ENCODE data around the gene KREMEN2. TPM values are rescaled to one million over a fixed set of nuclear protein-coding genes. Genes with fewer than 3 reads are reported as not detected.

Gene KREMEN2
- total RNA-seq, 2 donors from 2014 or later: 0.12 TPM

DNA sequence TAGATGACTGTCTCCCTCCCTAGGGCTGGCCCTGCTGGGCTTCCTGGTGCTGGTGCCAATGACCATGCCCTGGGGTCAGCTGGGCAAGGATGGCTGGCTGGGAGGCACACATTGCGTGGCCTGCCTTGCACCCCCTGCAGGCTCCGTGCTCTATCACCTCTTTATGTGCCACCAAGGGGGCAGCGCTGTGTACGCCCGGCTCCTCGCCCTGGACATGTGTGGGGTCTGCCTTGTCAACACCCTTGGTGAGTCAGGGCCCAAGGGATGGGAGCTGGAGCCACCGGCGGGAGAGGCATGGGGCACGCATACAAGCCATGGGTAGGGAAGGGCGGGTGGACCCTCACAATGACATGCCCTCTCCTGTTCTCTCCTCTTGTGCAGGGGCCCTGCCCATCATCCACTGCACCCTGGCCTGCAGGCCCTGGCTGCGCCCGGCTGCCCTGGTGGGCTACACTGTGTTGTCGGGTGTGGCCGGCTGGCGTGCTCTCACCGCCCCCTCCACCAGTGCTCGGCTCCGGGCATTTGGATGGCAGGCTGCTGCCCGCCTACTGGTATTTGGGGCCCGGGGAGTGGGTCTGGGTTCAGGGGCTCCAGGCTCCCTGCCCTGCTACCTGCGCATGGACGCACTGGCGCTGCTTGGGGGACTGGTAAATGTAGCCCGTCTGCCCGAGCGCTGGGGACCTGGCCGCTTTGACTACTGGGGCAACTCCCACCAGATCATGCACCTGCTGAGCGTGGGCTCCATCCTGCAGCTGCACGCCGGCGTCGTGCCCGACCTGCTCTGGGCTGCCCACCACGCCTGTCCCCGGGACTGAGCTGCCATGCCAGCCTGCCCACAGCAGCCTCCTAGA lies 7.3 kb downstream of the KREMEN2 start:
- peaks cover 3 to 10% of the 10 kb centered on the region in 2 donors for H3K36me3 Mint-ChIP-seq (ENCODE audit: insufficient read depth in 2 of 2)
- DNase-seq (no peak), ATAC-seq (replicated peaks in 1 of 2) (no peak)
- no peaks in the 10 kb centered on the region for H3K9me3 Mint-ChIP-seq
- H3K4me3 Mint-ChIP-seq: peak overlapping the region; percentile 82 to 86
- peaks cover 10% of the 10 kb centered on the region for H3K27me3 Mint-ChIP-seq (ENCODE audit: low read depth)
- no peak overlapping the region for H3K27ac Mint-ChIP-seq
- peaks cover 26% of the 10 kb centered on the region for H3K4me1 Mint-ChIP-seq (ENCODE audit: low read depth)

DNA sequence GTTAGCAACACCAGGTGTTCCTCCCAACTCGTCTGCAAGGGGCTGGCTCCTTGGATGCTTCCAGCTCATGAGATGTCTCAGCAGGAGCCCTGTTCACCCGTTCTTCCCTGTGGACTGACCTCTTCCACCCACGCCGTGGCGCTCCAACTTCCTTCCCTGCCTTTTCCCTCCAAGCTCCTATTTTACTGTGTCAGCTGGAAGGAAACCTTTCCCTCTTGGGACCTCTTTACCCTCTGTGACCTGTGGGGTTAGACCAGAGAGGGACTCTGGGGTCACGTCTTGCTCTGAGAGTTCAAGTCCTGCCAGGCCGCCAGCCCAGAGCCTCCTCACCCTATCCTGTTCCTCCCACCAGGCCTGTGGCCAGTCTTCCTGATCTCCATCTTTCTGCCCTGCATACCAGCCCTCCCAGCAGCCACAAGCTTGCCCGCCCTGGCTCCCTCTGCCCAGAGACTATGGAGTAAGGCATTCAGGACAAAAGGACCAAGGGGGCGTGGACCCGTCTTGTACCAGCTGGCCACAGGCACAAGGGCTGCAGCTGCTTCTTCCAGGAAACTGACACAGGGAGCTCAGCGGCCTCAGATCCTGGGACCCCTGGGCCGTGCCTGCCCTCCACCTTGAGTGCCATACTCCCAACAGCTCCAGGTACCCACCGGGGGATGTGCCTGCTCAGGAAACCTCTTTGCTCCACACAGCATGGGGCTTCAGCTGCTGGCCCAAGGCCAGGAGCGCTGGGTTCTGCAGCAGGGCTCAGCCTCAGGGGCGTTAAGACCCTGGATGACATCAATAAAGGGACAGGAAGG lies 8.1 kb downstream of the KREMEN2 start:
- DNase-seq: no peak
- Mint-ChIP-seq H3K4me3 (peak overlapping the region; percentile 8 to 44), H3K4me1 (ENCODE audit: low read depth) (peaks cover 26% of the 10 kb centered on the region), H3K9me3 (no peaks in the 10 kb centered on the region), H3K27me3 (ENCODE audit: low read depth) (peaks cover 10% of the 10 kb centered on the region), H3K36me3 (ENCODE audit: insufficient read depth in 2 of 2) (peaks cover 3 to 10% of the 10 kb centered on the region in 2 donors), H3K27ac (no peak overlapping the region)
- no peak for ATAC-seq (replicated peaks in 1 of 2)

DNA sequence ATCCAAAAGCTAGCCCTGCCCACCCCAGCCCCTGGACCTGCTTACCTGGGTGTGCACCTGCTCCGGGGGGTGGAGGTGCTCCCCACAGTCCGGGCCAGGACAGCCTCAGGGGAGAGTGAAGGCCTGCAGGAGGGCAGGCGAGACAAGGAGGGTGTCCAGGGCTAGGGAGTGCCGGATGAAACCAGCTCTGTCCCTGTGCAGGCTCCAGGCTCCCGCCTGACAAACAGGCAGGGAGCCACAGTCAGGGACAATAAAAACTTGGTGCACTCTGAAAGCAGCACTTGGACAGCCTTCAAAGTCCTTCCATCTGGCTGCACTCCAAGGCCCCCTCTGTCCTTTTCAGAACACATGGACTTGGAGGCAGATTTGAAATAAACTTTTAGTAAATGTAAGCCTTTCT lies 9.0 kb downstream of the KREMEN2 start:
- peaks cover 5 to 12% of the 10 kb centered on the region in 2 donors for H3K36me3 Mint-ChIP-seq (ENCODE audit: insufficient read depth in 2 of 2)
- peaks cover 6% of the 10 kb centered on the region for H3K27me3 Mint-ChIP-seq (ENCODE audit: low read depth)
- no peak overlapping the region for H3K4me3 Mint-ChIP-seq
- ATAC-seq (replicated peaks in 1 of 2): no peak
- H3K27ac Mint-ChIP-seq: no peak overlapping the region
- peaks cover 22% of the 10 kb centered on the region for H3K4me1 Mint-ChIP-seq (ENCODE audit: low read depth)
- H3K9me3 Mint-ChIP-seq: no peaks in the 10 kb centered on the region
- no peak for DNase-seq

DNA sequence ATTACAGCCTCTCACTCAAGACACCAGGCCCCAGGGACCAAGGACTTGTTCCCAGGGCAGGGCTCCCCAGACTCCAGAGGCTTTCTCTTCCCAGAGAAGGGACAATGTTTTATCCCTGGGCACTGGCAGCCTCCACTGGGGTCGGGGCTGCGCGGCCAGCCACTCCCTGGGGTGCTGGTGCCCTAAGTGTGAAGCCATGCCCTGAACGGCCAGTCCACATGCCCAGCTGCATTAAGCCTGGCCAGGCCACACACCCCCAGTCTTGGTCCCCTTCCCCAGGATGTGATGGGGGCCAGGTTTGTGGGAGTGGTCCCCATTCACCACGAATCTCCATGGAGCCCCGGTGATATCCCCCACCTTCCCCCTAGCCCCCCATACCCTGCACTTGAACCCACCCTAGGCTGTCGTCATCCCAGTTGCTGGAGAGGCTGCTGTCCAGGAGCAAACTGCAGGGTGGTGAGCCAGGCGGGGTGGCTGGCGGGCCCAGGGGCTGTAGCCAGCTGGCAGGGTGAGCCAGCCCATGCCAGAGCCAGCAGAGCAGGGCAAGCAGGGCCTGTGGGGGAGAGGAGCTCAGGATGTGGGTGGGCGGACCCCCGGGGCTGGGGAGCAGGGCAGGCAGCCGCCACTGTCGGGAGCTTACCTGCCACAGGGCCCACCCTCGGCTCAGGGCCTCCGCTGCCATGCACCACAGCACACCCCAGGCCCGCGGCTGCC lies 9.7 kb downstream of the KREMEN2 start:
- DNase-seq (no peak), ATAC-seq (replicated peaks in 1 of 2) (no peak)
- no peaks in the 10 kb centered on the region for H3K9me3 Mint-ChIP-seq
- H3K4me3 Mint-ChIP-seq: no peak overlapping the region
- peaks cover 5 to 12% of the 10 kb centered on the region in 2 donors for H3K36me3 Mint-ChIP-seq (ENCODE audit: insufficient read depth in 2 of 2)
- peaks cover 16% of the 10 kb centered on the region for H3K4me1 Mint-ChIP-seq (ENCODE audit: low read depth)
- H3K27ac Mint-ChIP-seq: no peak overlapping the region
- H3K27me3 Mint-ChIP-seq (ENCODE audit: low read depth): no peaks in the 10 kb centered on the region

DNA sequence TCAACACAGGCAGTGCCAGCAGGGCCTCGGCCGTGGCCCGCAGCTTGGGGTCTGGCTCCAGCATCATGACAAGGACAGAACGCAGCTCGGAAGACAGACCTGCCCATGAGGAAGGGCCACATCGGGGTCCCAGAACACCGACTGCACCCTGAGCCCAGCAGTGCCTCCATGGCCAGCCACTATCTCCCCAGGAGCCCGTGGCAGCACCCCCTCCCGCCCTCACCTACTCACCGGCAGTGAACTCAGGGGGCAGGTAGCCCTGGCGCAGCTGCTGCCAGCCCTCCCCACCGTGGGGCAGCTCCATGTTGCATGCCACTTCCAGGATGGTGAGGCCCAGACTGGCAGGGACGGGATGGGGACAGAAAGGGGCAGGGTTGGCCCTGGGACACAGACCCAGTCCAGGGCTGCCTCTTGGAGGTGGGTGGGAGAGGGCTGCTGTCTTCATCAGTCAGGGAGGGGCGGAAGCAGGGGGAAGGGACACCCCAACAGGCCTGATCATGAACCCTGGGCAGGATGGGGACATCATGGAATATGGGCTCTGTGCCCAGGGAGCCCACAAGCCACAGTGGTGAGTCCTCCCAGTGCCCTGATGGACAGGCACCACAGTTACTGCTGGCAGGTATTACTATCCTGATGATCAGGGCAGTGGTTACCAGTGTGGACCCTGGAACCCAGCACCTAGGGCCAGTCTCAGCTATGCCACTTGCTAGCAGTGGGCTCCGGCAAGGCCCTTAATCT lies 10.4 kb downstream of the KREMEN2 start:
- H3K4me1 Mint-ChIP-seq (ENCODE audit: low read depth): peaks cover 15% of the 10 kb centered on the region
- no peaks in the 10 kb centered on the region for H3K27me3 Mint-ChIP-seq (ENCODE audit: low read depth)
- ATAC-seq (replicated peaks in 1 of 2) (no peak), DNase-seq (no peak)
- no peak overlapping the region for H3K27ac Mint-ChIP-seq
- no peaks in the 10 kb centered on the region for H3K9me3 Mint-ChIP-seq
- peaks cover 5 to 12% of the 10 kb centered on the region in 2 donors for H3K36me3 Mint-ChIP-seq (ENCODE audit: insufficient read depth in 2 of 2)
- H3K4me3 Mint-ChIP-seq: no peak overlapping the region

DNA sequence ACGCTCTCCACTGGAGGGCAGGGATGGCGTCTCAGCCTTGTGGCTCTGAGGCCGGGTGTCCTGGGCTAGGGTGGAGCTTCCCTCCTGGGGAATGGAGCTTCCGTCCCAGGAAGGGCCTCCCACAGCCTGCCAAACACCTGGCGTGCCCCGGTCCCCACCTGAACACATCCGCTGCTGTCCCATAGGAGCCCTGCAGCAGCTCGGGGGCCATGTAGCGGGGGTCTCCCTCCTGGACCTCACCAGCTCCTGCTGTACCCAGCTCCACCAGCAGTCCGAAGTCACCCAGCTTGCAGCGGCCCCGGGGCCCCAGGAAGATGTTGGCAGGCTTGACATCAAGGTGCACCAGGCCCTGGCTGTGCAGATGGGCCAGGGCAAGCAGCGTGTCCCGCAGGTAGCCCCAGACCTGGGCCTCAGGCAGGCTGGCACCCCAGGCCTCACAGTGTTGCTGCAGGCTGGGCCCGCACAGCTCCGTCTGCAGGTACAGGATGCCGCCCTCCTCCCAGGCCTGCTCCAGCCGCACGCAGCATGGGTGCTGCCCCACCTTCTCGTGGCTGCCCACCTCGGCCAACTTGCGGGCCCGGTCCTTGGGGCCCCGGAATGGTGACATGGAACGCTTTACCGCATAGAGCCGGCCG lies 11.2 kb downstream of the KREMEN2 start:
- Mint-ChIP-seq H3K27me3 (ENCODE audit: low read depth) (no peaks in the 10 kb centered on the region), H3K4me3 (no peak overlapping the region), H3K36me3 (ENCODE audit: insufficient read depth in 2 of 2) (peaks cover 5 to 15% of the 10 kb centered on the region in 2 donors), H3K27ac (no peak overlapping the region), H3K9me3 (no peaks in the 10 kb centered on the region), H3K4me1 (ENCODE audit: low read depth) (peaks cover 14% of the 10 kb centered on the region)
- DNase-seq: no peak
- no peak for ATAC-seq (replicated peaks in 1 of 2)

DNA sequence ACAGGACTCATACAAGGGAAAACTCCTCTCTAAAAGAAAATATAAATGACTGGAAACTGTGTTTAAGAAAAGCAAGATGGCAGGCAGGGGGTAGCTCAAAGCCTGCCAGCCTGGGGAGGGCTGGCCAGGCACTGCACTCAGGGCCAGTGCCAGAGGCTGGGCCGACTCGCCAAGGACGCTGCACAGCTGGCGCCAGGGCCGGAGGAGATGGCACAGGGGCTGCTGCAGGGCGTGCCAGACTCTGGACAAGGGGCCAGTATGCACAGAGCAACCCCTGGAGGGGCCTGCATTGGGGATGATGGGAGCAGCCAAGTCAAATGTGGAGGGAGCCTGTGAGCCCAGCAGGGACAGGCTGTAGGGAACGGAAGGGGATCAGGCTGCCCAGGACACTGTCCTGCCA lies 12.1 kb downstream of the KREMEN2 start:
- DNase-seq (no peak), ATAC-seq (replicated peaks in 1 of 2) (no peak)
- Mint-ChIP-seq H3K27ac (no peak overlapping the region), H3K27me3 (ENCODE audit: low read depth) (no peaks in the 10 kb centered on the region), H3K9me3 (no peaks in the 10 kb centered on the region), H3K4me3 (no peak overlapping the region), H3K4me1 (ENCODE audit: low read depth) (peaks cover 12% of the 10 kb centered on the region), H3K36me3 (ENCODE audit: insufficient read depth in 2 of 2) (peaks cover 5 to 15% of the 10 kb centered on the region in 2 donors)

DNA sequence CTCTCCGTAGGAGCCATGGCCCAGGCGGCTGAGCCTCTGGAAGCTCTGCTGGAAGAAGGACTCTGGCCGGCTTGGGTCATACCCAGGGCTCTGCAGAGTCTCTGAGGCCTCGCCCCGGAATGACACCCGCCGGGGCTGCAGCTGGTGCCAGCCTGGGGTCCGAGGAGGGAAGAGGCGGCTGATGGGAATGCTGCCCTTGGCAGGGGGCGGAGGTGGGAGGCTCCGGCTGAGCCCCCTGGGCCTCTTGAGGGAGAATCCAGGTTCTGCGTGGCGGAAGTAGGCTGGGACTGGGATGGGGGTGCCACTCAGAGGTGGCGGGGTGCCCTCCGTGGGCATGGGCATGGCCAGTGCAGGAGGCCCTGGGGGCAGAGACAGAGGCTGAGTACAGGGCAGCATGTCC lies 12.6 kb downstream of the KREMEN2 start:
- no peaks in the 10 kb centered on the region for H3K27me3 Mint-ChIP-seq (ENCODE audit: low read depth)
- peaks cover 16% of the 10 kb centered on the region for H3K4me1 Mint-ChIP-seq (ENCODE audit: low read depth)
- H3K36me3 Mint-ChIP-seq (ENCODE audit: insufficient read depth in 2 of 2): peaks cover 5 to 15% of the 10 kb centered on the region in 2 donors
- ATAC-seq (replicated peaks in 1 of 2) (no peak), DNase-seq (no peak)
- H3K27ac Mint-ChIP-seq: no peak overlapping the region
- H3K9me3 Mint-ChIP-seq: no peaks in the 10 kb centered on the region
- no peak overlapping the region for H3K4me3 Mint-ChIP-seq

DNA sequence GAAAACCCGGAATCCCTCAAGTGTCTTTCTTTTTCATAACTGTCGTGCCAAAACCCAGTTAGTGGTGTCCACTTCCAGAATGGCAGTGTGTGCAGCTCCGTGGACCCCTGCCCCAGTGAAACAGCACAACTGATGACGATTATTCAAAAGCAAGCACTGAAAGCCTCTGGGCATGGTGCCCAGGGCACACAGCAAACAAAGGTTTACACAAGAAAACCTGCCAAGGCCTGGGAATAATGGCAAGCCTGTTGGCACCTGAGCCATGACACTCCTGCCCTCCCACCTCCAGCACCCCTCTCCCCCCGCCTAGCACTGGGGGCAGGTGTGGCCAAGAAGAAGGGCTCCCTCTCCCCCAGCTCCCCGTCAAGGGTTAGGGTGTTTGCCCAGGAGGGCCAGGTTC lies 13.4 kb downstream of the KREMEN2 start:
- peaks cover 14% of the 10 kb centered on the region for H3K4me1 Mint-ChIP-seq (ENCODE audit: low read depth)
- H3K9me3 Mint-ChIP-seq: no peaks in the 10 kb centered on the region
- no peak for ATAC-seq (replicated peaks in 1 of 2)
- peaks cover 1 to 11% of the 10 kb centered on the region in 2 donors for H3K36me3 Mint-ChIP-seq (ENCODE audit: insufficient read depth in 2 of 2)
- H3K4me3 Mint-ChIP-seq: no peak overlapping the region
- no peak overlapping the region for H3K27ac Mint-ChIP-seq
- H3K27me3 Mint-ChIP-seq (ENCODE audit: low read depth): no peaks in the 10 kb centered on the region
- no peak for DNase-seq

DNA sequence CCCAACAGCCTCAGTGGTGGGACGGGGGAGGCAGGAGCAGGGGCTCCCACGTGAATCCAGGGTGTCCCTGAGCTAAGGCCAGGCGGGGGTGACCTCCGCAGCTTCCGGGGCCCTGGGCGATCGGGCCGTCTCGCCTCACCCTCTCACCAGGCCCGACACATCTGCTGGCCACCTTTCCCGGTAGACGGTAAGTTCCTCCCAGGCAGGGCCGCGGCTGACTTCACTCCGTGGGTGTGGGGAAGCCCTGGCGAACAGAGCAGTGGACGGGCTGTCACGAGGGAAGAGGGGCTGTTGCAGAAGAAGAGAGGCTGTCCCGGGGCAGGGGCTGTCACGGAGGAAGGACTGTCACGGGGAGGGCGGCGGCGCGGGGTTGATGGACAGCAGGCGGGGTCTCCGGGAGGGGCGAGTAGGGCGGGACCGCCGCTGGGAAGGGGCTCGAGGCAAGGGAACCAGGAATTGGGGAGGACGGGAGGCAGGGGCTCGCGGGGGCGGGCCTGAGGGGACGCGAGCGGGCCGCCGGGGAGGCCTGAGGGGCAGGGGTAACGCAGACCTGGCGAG lies 15.7 kb downstream of the KREMEN2 start:
- DNase-seq (peak in 1 of 2 donors; percentile 53), ATAC-seq (replicated peaks in 1 of 2) (peak; percentile 16 to 20)
- no peaks in the 10 kb centered on the region for H3K27me3 Mint-ChIP-seq (ENCODE audit: low read depth)
- H3K36me3 Mint-ChIP-seq (ENCODE audit: insufficient read depth in 2 of 2): peaks cover 1 to 7% of the 10 kb centered on the region in 2 donors
- no peaks in the 10 kb centered on the region for H3K9me3 Mint-ChIP-seq
- H3K4me3 Mint-ChIP-seq: peak overlapping the region; percentile 48 to 91
- peaks cover 19% of the 10 kb centered on the region for H3K4me1 Mint-ChIP-seq (ENCODE audit: low read depth)
- peak overlapping the region; percentile 60 for H3K27ac Mint-ChIP-seq

DNA sequence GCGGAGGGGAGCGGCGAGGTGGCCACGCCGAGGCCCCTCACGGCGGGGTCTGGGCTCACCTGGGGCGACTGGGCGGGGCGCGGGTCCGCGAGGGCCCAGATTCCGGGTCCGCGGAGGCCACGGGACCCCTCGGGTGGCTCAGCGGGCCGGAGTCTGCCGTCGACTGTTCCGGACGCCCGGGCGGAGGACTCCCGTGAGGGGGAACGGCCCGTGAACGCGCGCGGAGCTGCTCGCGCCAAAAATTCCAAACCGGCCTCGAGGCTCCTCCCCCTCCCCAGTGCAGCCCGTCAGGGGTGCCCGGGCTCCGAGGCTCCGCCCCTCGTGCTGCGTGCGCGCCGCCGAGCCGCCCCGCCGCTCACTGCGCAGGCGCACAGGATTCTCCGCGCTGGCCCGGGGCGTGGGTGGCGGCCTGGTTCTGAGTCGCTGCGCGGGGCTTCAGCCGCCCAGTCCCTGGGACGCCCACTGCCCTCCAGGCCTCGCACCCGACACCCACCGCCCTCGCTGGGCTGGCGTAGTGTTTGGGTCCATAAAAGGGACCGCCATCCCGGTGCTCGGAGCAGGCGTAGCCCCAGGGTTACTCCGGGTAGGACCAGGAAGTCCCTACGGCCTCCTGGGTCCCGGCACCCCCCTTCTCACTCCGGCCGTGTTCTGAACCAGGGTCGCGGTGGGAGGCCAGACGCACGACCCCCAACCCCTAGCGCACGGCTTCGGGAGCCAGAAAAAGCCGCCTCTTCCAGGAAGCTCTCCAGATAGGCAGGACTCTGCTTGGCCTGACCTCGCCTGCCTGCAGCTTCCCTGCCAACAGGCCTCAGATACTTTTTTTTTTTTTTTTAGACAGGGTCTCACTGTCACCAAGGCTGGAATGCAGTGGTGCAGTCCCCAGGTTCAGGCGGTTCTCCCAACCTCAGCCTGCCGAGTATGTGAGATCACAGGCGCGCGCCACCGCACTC lies 16.4 kb downstream of the KREMEN2 start, which contains the start of gene PKMYT1:
Gene PKMYT1, minus strand, starts transcription at position 220 of the 950 bp plus-strand sequence. CDS start 789 bp downstream, outside the sequence.
- Mint-ChIP-seq H3K9me3 (no peaks in the 10 kb centered on the region), H3K27me3 (ENCODE audit: low read depth) (no peaks in the 10 kb centered on the region), H3K4me3 (peak within 1 kb of the TSS; percentile 48 to 91), H3K4me1 (ENCODE audit: low read depth) (peaks cover 19% of the 10 kb centered on the region), H3K36me3 (ENCODE audit: insufficient read depth in 2 of 2) (peaks cover 1 to 7% of the 10 kb centered on the region in 2 donors), H3K27ac (peak within 1 kb of the TSS; percentile 90)
- DNase-seq (peak; percentile 96 to 99), ATAC-seq (replicated peaks in 1 of 2) (peak; percentile 86 to 88)
